HepG2 (cell line): Measurements from ENCODE around the gene SMIM24. TPM values are rescaled to one million over a fixed set of nuclear protein-coding genes. Genes with fewer than 3 reads are reported as not detected.

ENCODE experiments used
- HNF4G ChIP-seq, 2 experiments: sonication (generic) in 1 of 2; formaldehyde crosslinking in 1 of 2; IDR thresholded peaks; 2 replicates each; pipeline versions ENCODE4 v1.4.0 to v1.6.1; 2011 to 2020; ENCODE audit warnings: borderline replicate concordance in 2 of 2, low read depth in 2 of 2, mild to moderate bottlenecking in 2 of 2, low read length in 1 of 2, missing genetic modification reagents in 1 of 2, moderate library complexity in 1 of 2
- MED13 ChIP-seq: sonication (generic); formaldehyde crosslinking; IDR thresholded peaks from 2 replicates; pipeline ENCODE4 v1.5.0; 2020; ENCODE audit warnings: missing genetic modification reagents
- MTERF4 ChIP-seq: sonication (generic); formaldehyde crosslinking; IDR thresholded peaks from 2 replicates; pipeline ENCODE4 v1.8.0; 2023; ENCODE audit warnings: mild to moderate bottlenecking, missing genetic modification reagents
- PLRG1 ChIP-seq: fragments of 450-650 bp; conservative IDR thresholded peaks from 2 replicates; pipeline ENCODE4 v1.6.1; 2016
- SCMH1 ChIP-seq: sonication (generic); formaldehyde crosslinking; IDR thresholded peaks from 2 replicates; pipeline ENCODE4 v1.9.0; 2021; ENCODE audit warnings: missing genetic modification reagents, mild to moderate bottlenecking, borderline replicate concordance
- ZNF10 ChIP-seq: sonication (generic); formaldehyde crosslinking; IDR thresholded peaks from 2 replicates; pipeline ENCODE4 v1.4.0; 2020; ENCODE audit warnings: mild to moderate bottlenecking, low read depth, missing genetic modification reagents, borderline replicate concordance
- ZNF318 ChIP-seq: sonication (generic); formaldehyde crosslinking; IDR thresholded peaks from 2 replicates; pipeline ENCODE4 v1.4.0; 2020; ENCODE audit warnings: mild to moderate bottlenecking, missing genetic modification reagents
- ZNF407 ChIP-seq: sonication (generic); formaldehyde crosslinking; IDR thresholded peaks from one replicate; pipeline ENCODE4 v1.5.1; 2020; ENCODE audit warnings: mild to moderate bottlenecking, missing genetic modification reagents; ENCODE audit errors: not compliant biosample characterization
- ZNF773 ChIP-seq: sonication (generic); formaldehyde crosslinking; IDR thresholded peaks from 2 replicates; pipeline ENCODE4 v1.4.0; 2020; ENCODE audit warnings: missing genetic modification reagents, borderline replicate concordance
- polyA plus RNA-seq, 8 experiments: library from polyadenylated mRNA; depleted of rRNA in 3 of 8; stranded (reverse) in 7 of 8; unstranded in 1 of 8; fragments of >200 nt; fragmentation: Illumina TruSeq in 4 of 8; extraction: Trizol in 4 of 8; gene quantifications; 2 replicates each; pipeline versions ENCODE4 v1.2.1 to v1.2.3, GENCODE V29; 2011 to 2016; ENCODE audit warnings: low read depth in 4 of 8, missing spikeins in 1 of 8, mixed read lengths in 1 of 8; ENCODE audit not compliant: insufficient read depth in 1 of 8
- total RNA-seq, 5 experiments: library from RNA; depleted of rRNA; stranded (reverse); fragments of >200 nt; fragmentation: Illumina TruSeq; extraction: Trizol; gene quantifications; 2 replicates each; pipeline ENCODE4 v1.2.3, GENCODE V29; 2016; ENCODE audit warnings: low read depth in 1 of 5

The SMIM24 gene
- total and polyA plus RNA-seq, 2 of the 13 experiments (the other 11 are each of a cell fraction or from before 2014, with no cell fraction given), result 11.2 to 70.6 TPM

DNA sequence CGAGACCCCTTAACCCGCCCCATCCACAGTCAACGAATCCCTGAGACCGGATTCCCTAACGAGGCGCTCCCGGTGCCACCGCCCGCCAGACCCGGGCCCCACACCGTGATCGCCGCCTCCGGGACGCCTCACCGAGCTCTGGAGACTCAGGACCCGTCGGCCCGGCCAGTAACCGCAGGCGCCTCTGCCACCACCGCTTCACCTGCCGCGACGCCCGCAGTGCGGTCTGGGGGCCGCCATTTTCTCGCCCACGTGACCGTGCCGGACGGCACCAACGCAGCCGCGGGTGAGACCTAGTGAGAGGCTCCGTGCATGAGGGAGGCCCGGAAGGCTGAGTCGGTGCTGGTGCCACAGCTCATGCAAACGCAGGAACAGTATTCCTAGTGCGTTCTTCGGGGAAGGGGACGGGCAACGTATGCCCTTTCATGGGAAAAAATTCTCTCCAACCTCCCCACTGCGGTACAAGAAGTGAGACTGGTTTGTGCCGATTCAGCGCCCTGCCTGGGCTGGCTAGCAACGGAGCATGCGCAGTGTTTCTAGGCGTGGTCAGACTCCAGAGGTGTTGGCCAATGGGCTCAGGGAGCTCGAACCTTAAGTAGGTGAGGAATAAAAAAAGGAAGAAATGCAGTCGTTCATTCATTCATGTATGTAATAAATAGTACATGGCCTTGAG, 20.2 kb upstream of the SMIM24 start, which contains the start of gene DOHH (continued):
- TF ChIP-seq ZNF318 (CRISPR knock-in tag), result no peak
- peak; percentile 53; the same call in 1 of the 2 replicates for TF ChIP-seq MTERF4 (CRISPR knock-in tag)
- TF ChIP-seq SCMH1 (CRISPR knock-in tag), result no peak
- no peak for TF ChIP-seq HNF4G (IDR thresholded peaks at IDR 0.05; ENCODE audit: borderline replicate concordance, low read depth, low read length)
- no peak for TF ChIP-seq HNF4G (CRISPR knock-in tag; IDR thresholded peaks at IDR 0.05; ENCODE audit: borderline replicate concordance, low read depth)
- TF ChIP-seq MED13 (CRISPR knock-in tag), result no peak
- no peak for TF ChIP-seq ZNF773 (CRISPR knock-in tag)
- TF ChIP-seq ZNF10 (CRISPR knock-in tag), result no peak
- no peak for TF ChIP-seq PLRG1
- TF ChIP-seq ZNF407 (CRISPR knock-in tag), result peak; percentile 82
